GM12872 (cell line): ENCODE measurements around the gene PHKA1.

Experiments used
- TF ChIP-seq, protein P1 (sequence below): IDR thresholded peaks from 3 replicates; pipeline ENCODE4 v1.5.1; 2011; ENCODE audit warnings: low read depth, mild to moderate bottlenecking, low read length, moderate library complexity; ENCODE audit not compliant: insufficient read depth

The PHKA1 gene

DNA sequence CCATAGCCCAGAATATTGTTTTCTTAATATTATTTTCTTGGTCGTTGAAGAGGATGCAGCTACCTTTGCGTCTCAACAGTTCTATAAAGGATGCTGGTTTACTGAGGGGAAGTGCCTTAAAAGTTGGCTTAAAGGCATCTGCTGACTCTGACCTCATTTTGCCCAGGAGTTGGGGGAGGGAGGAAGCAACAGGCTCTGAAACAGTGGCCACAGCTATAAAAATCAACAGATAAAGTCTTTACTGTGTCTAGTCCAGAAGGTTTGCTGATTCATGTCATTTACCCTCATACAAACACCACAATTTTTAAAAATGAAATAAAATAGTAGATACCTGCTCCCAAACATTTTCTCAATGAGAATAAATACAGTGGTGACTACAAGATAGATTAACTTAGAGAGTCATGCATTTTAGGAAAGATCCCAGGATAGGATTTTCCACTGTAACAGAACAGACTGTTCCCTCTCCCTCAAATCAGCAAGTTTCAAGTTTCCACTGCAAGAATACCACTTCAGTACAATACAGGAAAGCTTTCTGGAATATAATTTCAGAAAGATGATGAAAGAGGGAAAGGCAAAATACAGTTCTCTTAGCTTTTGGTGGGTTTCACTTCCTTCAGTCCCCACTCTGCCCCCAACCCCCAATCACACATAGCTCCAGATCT, 1.9 kb downstream of the PHKA1 start:
- TF ChIP-seq, protein P1, sequence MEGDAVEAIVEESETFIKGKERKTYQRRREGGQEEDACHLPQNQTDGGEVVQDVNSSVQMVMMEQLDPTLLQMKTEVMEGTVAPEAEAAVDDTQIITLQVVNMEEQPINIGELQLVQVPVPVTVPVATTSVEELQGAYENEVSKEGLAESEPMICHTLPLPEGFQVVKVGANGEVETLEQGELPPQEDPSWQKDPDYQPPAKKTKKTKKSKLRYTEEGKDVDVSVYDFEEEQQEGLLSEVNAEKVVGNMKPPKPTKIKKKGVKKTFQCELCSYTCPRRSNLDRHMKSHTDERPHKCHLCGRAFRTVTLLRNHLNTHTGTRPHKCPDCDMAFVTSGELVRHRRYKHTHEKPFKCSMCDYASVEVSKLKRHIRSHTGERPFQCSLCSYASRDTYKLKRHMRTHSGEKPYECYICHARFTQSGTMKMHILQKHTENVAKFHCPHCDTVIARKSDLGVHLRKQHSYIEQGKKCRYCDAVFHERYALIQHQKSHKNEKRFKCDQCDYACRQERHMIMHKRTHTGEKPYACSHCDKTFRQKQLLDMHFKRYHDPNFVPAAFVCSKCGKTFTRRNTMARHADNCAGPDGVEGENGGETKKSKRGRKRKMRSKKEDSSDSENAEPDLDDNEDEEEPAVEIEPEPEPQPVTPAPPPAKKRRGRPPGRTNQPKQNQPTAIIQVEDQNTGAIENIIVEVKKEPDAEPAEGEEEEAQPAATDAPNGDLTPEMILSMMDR: no peak

DNA sequence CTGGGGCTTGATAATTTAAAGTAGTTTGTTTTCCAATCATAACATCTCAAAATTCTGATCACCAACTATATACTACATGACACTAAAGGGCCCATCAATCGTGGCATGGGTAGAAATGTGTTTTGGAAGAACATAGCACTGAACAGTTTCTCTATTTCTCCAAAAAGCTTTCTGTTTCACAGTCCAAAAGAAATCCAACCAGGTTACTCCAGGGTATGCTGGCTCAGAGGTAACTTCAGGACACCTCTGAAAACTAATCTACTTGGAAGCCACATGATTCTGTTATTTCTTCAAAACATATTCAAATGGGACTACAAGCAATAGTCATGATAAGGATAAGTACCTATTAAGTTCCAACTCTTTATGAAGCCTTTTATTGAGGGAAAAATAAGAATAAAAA, 8.3 kb downstream of the PHKA1 start:
- TF ChIP-seq, protein P1: no peak

DNA sequence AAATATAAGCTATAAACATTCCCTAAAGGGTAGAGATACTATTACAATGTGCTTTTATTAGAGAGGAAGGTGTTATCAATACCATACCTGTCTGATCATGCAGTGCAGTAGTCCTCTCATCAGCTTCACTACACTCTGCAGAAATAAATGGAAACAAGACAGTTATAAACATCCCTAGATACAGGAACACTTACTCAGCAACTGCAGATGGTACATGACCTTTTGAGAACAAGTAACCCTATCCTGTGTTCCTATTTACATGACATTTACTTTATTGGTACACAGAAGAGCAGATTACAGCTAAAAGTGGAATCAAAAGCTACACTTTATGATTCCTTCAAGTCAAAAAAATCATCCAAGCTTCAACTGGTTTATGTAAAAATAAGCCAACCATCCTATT, 9.0 kb downstream of the PHKA1 start:
- TF ChIP-seq, protein P1: no peak

DNA sequence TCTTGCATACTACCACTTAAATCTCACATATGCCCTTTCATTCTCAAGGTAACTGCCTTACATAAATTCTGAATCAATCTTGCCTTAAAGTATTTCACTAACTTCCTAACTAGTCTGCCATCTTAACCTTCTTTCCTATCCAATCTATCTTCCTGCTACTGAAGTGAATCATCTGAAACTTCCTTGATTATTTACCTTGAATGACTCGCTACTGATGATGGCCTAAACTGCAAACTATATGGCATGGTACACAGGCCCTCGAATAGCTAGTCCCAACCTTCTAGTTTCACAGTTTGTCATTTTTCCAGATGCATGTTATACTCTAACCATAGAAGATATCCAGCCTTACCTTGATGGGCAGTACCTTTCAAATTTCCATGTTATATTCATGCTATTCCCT, 19.9 kb downstream of the PHKA1 start:
- TF ChIP-seq, protein P1: no peak

DNA sequence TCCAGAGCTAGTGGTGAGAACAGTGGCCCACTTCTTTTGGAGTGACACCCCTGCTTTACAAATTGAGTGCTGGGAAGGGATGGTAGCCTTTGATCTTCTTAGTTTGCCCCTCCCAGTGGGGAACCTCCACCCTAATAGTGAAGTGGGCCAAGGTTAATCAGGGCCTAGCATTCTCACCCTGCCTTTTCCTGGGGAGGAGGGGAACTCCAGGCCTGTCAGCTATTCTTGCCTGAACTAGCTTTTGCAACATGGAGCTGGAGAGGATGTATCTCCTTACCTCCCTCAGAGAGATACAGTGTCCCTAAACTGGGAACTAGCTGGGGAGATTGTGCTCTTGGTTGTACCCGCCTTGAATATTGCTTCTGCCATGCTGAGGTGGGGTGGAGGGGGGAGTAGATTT, 20.6 kb downstream of the PHKA1 start:
- TF ChIP-seq, protein P1: no peak

DNA sequence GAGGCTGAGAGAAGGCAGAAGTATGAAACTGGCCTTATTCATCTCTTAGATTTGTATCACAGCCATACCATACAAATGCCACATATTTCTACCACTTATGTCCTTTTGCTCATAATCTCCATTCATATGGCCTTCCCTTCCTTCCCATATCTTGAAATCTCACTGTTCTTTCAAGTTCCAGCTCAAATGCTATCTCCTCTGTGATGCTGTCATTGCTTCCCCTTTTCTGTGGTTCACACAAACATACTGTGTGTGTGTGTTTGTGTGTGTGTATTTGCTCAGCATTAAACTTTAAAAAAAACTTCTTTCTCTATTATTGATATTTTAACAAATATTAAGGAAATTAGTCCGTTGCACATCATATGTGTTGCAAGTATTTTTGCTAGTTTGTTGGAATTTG, 26.7 kb downstream of the PHKA1 start:
- TF ChIP-seq, protein P1: no peak

DNA sequence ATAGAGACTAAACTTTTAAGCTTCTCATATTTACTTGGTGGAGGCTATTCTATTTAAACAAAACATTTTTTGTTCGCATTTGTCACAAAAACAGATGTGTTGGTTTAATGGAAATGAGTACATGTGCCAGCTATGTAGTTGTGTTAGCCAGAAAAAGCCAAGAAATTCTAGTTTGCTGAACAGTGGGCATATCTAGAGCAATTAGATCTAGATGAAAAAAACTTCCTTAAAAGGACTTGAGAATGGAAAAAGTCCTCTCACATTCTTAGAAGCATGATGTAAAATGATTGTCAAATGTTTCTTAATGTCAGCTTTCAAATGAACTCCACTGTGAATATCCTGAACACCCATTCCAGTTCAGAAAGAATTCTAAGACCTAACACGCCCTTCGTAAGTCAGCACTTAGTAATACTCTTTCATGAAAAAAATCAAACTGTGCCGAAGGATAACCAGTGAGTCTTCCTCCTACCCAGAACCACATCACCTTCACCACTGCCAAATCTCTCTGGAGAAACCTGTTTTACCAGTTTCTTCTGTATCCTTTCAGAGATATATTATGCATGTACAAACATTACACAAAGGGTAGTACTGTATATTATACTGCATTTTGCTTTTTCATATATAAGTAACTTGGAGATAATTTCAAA, 28.2 kb downstream of the PHKA1 start:
- TF ChIP-seq, protein P1: no peak
